GM13976 (cell line): ENCODE measurements around the gene MCTP2.
"Not testable (repeated sequence)": the region's sequence is repeated elsewhere in the genome, so short reads cannot be mapped to it uniquely, and the experiment has no call there.

Source experiments
- DNase-seq: peaks from one replicate; pipeline ENCODE4 v3.0.0; 2012; ENCODE audit warnings: low spot score
- in situ Hi-C: fragments of 300-500 bp; cut with MboI; formaldehyde crosslinking; loops from one replicate; pipeline ENCODE4 v1.12.0; 2022; ENCODE audit warnings: low sequenced_read_pairs, mixed read lengths, inconsistent platforms; ENCODE audit not compliant: unreplicated experiment
- TF ChIP-seq, protein P1 (sequence below): IDR thresholded peaks from 2 replicates; pipeline ENCODE4 v1.5.1; 2012; ENCODE audit warnings: borderline replicate concordance, mild to moderate bottlenecking; ENCODE audit not compliant: insufficient read depth; ENCODE audit errors: extremely low read depth, missing control alignments, control extremely low read depth

The MCTP2 gene

DNA sequence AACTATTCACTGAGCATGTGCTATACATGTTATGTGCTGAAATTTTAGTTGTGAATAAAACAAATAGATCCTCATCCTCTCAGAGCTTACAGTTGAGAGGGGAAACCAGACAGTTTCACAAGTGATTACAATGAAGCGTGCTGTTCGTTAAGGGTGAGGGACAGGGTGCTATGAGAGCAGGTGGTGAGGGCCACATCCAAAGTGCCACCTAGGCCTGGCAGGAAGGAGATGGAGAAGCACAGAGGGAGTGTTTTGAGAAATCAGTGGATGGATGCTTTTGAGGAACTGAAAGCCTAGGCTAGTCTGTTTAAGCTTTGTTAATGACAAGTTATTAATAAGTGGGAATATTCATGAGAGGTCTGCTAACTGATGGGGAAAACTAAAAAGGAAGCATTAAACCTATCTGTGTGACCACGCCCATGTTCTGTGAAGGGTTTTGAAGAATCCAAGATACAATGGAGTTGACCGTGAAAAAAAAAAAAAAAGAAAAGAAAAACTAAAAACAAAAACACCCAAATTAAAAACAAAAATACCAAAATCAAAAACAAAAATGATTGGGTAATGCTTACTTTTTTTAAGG is 7.3 kb downstream of the MCTP2 start:
- no peak for DNase-seq
- TF ChIP-seq, protein P1, sequence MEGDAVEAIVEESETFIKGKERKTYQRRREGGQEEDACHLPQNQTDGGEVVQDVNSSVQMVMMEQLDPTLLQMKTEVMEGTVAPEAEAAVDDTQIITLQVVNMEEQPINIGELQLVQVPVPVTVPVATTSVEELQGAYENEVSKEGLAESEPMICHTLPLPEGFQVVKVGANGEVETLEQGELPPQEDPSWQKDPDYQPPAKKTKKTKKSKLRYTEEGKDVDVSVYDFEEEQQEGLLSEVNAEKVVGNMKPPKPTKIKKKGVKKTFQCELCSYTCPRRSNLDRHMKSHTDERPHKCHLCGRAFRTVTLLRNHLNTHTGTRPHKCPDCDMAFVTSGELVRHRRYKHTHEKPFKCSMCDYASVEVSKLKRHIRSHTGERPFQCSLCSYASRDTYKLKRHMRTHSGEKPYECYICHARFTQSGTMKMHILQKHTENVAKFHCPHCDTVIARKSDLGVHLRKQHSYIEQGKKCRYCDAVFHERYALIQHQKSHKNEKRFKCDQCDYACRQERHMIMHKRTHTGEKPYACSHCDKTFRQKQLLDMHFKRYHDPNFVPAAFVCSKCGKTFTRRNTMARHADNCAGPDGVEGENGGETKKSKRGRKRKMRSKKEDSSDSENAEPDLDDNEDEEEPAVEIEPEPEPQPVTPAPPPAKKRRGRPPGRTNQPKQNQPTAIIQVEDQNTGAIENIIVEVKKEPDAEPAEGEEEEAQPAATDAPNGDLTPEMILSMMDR, result no peak
- in situ Hi-C loops, result no loop called here

DNA sequence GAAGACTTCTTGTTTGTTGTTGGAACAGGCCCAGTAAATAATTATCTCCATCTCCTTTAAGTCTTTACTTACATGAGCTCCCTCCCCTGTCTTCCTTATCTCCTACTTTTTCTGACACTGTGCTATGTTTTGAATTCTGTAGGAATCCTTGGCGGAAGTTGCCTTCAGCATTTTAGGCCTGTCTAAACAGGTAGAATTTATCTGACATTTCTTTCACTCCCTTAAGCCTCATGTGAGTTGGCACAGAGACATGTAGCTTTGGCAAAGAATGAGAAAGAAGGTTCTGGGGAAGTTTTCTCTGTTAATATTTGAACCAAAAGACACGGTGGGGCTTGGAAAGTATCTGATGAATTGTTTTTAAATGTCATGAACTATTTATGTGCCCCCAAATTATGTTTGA is 8.1 kb downstream of the MCTP2 start:
- in situ Hi-C loops, result no loop called here
- no peak for DNase-seq
- TF ChIP-seq, protein P1, result no peak

DNA sequence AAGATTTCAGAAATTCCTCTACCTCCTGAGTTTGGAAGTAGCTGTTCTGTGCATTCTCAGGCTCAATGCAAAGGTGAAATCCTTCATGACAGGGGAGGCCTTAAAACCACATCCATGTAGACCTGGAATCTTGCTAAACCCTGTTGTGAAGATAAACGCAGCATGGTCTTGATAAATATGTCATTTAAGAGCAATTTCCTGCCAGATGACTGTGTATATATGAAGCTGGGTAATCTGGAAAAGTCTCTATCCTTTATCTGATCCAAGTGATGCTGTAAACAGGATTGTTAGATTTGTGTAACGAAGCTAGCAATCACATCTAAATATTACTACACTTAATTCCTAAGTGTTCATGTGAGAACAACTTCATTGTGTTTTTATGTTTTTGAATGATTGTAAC is 9.1 kb downstream of the MCTP2 start:
- TF ChIP-seq, protein P1, result no peak
- in situ Hi-C loops, result no loop called here
- no peak for DNase-seq

DNA sequence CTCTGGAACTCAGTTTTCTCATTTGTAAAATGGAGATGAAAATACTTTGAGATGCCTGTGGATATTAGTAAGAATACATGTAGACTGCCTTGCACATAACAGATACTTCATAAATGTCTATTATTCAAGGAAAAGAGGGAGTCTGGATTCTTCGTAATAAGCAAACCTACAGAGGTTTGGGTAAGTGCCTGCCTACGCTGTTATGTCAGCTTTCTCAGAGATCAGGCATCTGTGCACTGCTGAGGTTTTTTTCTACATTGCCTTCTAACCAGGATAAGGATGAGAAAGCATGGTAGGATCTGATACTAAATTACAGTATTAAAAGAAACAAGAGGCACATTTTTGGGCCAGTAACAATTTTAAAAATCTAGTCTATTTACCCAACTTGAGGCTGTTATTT is 10.9 kb downstream of the MCTP2 start:
- TF ChIP-seq, protein P1, result no peak
- in situ Hi-C loops, result no loop called here
- no peak for DNase-seq

DNA sequence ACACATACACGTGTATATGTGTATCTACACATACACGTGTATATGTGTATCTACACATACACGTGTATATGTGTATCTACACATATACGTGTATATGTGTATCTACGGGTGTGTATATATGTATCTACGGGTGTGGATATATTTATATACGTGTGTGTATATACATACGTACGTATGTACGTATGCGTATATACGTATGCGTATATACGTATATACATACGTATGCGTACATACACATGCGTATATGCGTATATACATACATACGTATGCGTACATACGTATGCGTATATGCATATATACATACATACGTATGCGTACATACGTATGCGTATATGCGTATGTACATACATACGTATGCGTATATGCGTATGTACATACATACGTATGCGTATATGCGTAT is 11.6 kb downstream of the MCTP2 start:
- in situ Hi-C loops, DNase-seq: not testable (repeated sequence)

DNA sequence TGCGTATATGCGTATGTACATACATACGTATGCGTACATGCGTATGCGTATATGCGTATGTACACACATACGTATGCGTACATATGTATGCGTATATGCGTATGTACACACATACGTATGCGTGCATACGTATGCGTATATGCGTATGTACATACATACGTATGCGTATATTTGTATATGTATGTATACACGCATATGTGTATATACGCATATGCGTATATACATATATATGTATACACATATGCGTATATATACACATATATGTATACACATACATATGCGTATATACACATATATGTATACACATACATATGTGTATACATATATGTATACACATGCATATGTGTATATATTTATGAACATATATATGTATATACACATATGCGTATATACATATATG is 12.1 kb downstream of the MCTP2 start:
- in situ Hi-C loops, result no loop called here
- TF ChIP-seq, protein P1, result no peak
- DNase-seq, result no peak

DNA sequence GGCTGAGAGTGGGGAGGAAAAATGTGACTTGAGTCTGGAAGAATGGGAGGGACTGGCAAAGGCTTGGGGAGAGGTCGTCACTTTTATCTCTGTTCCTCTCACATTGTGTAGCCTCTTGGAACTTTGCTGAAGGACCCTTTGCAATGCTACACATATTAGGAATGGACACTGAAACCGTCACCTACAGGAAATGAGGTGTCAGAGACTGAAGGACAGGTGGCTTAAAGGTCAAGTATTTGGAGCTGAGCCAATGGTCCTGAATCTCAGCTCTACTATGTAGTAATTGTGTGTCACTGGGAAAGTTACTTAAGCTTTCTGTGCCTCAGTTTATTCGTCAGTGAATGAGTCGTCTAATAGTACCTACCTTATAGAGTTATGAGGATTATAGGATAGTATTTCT is 14.7 kb downstream of the MCTP2 start:
- in situ Hi-C loops, result no loop called here
- TF ChIP-seq, protein P1, result no peak
- no peak for DNase-seq
